Measurements from ENCODE around the gene RNASET2.

RNASET2 gene

GRCh38 chr6:166946125-166946524, 10.2 kb downstream of the RNASET2 start:
- DNase-seq (ENCODE audit: low spot score): no peak

- no peak for DNase-seq (ENCODE audit: low spot score)
These were observed 11.6 kb downstream of the RNASET2 start for GRCh38 chr6:166944666-166945256.

GRCh38 chr6:166942393-166943168, 13.8 kb downstream of the RNASET2 start:
- peak; percentile 67 for DNase-seq (ENCODE audit: low spot score)

GRCh38 chr6:166940643-166941068, 15.7 kb downstream of the RNASET2 start:
- no peak for DNase-seq (ENCODE audit: low spot score)

- no peak for DNase-seq (ENCODE audit: low spot score)
These were observed 16.5 kb downstream of the RNASET2 start for GRCh38 chr6:166939894-166940293.

- no peak for DNase-seq (ENCODE audit: low spot score)
These were observed 17.0 kb downstream of the RNASET2 start for GRCh38 chr6:166939345-166939744.

- no peak for DNase-seq (ENCODE audit: low spot score)
These were observed 17.6 kb downstream of the RNASET2 start for GRCh38 chr6:166938704-166939103.

- DNase-seq (ENCODE audit: low spot score): no peak
These were observed 18.2 kb downstream of the RNASET2 start for GRCh38 chr6:166938150-166938549.

GRCh38 chr6:166937746-166938145, 18.6 kb downstream of the RNASET2 start:
- no peak for DNase-seq (ENCODE audit: low spot score)

GRCh38 chr6:166936079-166936787, 20.1 kb downstream of the RNASET2 start:
- DNase-seq (ENCODE audit: low spot score): peak; percentile 42

- DNase-seq (ENCODE audit: low spot score): peak; percentile 57
These were observed 21.0 kb downstream of the RNASET2 start for GRCh38 chr6:166935353-166935752.

GRCh38 chr6:166934174-166934573, 22.2 kb downstream of the RNASET2 start:
- DNase-seq (ENCODE audit: low spot score): no peak

GRCh38 chr6:166933396-166933795, 23.0 kb downstream of the RNASET2 start:
- DNase-seq (ENCODE audit: low spot score): no peak

- DNase-seq (ENCODE audit: low spot score): no peak
These were observed 23.7 kb downstream of the RNASET2 start for GRCh38 chr6:166932616-166933015.

GRCh38 chr6:166932116-166932515, 24.2 kb downstream of the RNASET2 start:
- no peak for DNase-seq (ENCODE audit: low spot score)

GRCh38 chr6:166931426-166931970, 24.9 kb downstream of the RNASET2 start:
- no peak for DNase-seq (ENCODE audit: low spot score)

GRCh38 chr6:166930354-166930891, 25.9 kb downstream of the RNASET2 start:
- DNase-seq (ENCODE audit: low spot score): no peak

GRCh38 chr6:166929542-166930189, 26.7 kb downstream of the RNASET2 start:
- no peak for DNase-seq (ENCODE audit: low spot score)

- no peak for DNase-seq (ENCODE audit: low spot score)
These were observed 27.5 kb downstream of the RNASET2 start for GRCh38 chr6:166928644-166929541.

- DNase-seq (ENCODE audit: low spot score): no peak
These were observed 28.3 kb downstream of the RNASET2 start for GRCh38 chr6:166927935-166928643.

All from CD4-positive, alpha-beta T cell treated with Interleukin-6 at 100 ng/mL for 8 hours (primary cell).